Esophagus muscularis mucosa (tissue), 4 donors: ENCODE data around the gene PPARA. TPM values are rescaled to one million over a fixed set of nuclear protein-coding genes. Genes with fewer than 3 reads are reported as not detected.

Experiments
- DNase-seq: peaks from one replicate; pipeline ENCODE4 v3.0.0-alpha.2; 2017; ENCODE audit errors: extremely low spot score
- H3K27ac ChIP-seq, 4 donors: fragments of 200-600 bp; sonication (generic); replicated peaks in 1 of 4; 1 replicate in 3 of 4; 2 replicates in 1 of 4; pipeline ENCODE4 v1.5.1; 2016 to 2019; ENCODE audit warnings: mild to moderate bottlenecking in 1 of 4
- H3K27me3 ChIP-seq, 4 donors: fragments of 200-600 bp; sonication (generic); one replicate each; pipeline versions ENCODE4 v1.5.1 to v1.6.0; 2016 to 2019
- H3K36me3 ChIP-seq, 4 donors: fragments of 200-600 bp; sonication (generic); one replicate each; pipeline ENCODE4 v1.5.1; 2016 to 2019
- H3K4me1 ChIP-seq, 4 donors: fragments of 200-600 bp; sonication (generic); one replicate each; pipeline ENCODE4 v1.5.1; 2016 to 2019
- H3K4me3 ChIP-seq, 4 donors: fragments of 200-600 bp; sonication (generic); 1 replicate in 2 of 4; 2 replicates in 2 of 4; pipeline ENCODE4 v1.5.1; 2016 to 2019; ENCODE audit warnings: mild to moderate bottlenecking in 4 of 4, moderate library complexity in 1 of 4
- H3K9me3 ChIP-seq, 4 donors: fragments of 200-600 bp; sonication (generic); 1 replicate in 3 of 4; 2 replicates in 1 of 4; pipeline ENCODE4 v1.5.1; 2016 to 2019
- EP300 ChIP-seq: sonication (generic); formaldehyde crosslinking; IDR thresholded peaks from one replicate; pipeline ENCODE4 v1.6.1; 2017; ENCODE audit warnings: antibody characterized with exemption
- POLR2A ChIP-seq: fragments of 450-650 bp; IDR thresholded peaks from one replicate; pipeline ENCODE4 v1.6.1; 2017; ENCODE audit warnings: antibody characterized with exemption, moderate library complexity, mild to moderate bottlenecking, low read depth
- POLR2AphosphoS5 ChIP-seq, 2 donors: sonication (generic); formaldehyde crosslinking; IDR thresholded peaks; one replicate each; pipeline ENCODE4 v1.6.1; 2017; ENCODE audit warnings: antibody characterized with exemption in 2 of 2
- whole genome bisulfite sequencing: methylation state at CpG from one replicate; pipeline ENCODE4 v1.1.5; 2018; 5-methylcytosine and 5-hydroxymethylcytosine counted together
- intact Hi-C: fragments of 100-400 bp; cut with DNase I; formaldehyde crosslinking; loops from one replicate; pipeline ENCODE4 v1.15.1; 2023
- total RNA-seq, 4 donors: library from RNA; depleted of rRNA; stranded (reverse); fragments of >200 nt; gene quantifications; one replicate each; pipeline versions ENCODE4 v1.1.0 to v1.2.1, GENCODE V29; 2016
- TF ChIP-seq, protein P1 (sequence below), 3 experiments: fragments of 200-600 bp in 2 of 3; fragments of 450-650 bp in 1 of 3; sonication (generic) in 2 of 3; IDR thresholded peaks; one replicate each; pipeline ENCODE4 v1.5.1; 2017 to 2019; ENCODE audit warnings: antibody characterized with exemption in 3 of 3, mild to moderate bottlenecking in 2 of 3, moderate library complexity in 1 of 3

PPARA gene
- total RNA-seq, 4 donors from 2014 or later = 17.0 to 50.9 (median 26.8) TPM

DNA sequence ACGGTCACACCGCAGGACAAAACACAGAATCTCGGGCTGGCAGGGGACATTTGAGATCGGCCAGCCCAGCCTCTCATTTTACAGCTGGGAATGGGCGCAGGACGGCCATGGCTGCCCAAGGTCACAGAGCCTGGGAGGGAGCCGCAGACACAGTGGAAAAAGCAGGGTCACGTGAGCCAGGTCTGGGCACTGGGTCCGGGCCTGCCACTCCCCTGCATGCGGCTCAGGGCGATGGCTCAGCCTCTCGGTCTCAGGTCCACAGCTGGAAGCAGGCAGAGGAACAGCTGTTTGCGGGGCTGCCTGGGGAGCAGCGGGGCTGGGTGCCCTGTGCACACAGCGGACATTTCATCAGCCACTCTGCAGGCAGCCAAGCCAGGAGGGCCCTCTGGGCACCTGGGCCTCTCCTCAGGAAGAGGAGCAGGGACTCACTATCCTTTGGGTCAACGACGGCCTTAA is 10.4 kb upstream of the PPARA start:
- TF ChIP-seq, protein P1, sequence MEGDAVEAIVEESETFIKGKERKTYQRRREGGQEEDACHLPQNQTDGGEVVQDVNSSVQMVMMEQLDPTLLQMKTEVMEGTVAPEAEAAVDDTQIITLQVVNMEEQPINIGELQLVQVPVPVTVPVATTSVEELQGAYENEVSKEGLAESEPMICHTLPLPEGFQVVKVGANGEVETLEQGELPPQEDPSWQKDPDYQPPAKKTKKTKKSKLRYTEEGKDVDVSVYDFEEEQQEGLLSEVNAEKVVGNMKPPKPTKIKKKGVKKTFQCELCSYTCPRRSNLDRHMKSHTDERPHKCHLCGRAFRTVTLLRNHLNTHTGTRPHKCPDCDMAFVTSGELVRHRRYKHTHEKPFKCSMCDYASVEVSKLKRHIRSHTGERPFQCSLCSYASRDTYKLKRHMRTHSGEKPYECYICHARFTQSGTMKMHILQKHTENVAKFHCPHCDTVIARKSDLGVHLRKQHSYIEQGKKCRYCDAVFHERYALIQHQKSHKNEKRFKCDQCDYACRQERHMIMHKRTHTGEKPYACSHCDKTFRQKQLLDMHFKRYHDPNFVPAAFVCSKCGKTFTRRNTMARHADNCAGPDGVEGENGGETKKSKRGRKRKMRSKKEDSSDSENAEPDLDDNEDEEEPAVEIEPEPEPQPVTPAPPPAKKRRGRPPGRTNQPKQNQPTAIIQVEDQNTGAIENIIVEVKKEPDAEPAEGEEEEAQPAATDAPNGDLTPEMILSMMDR (IDR thresholded peaks at IDR 0.05) = no peak
- TF ChIP-seq POLR2A (no peak), EP300 (no peak), POLR2AphosphoS5 (IDR thresholded peaks at IDR 0.05) (no peak)
- intact Hi-C loops = loop anchor here (10.0 kb wide), 1 partner anchor 125 kb away; the partner anchor contains the start of genes PKDREJ and TTC38

DNA sequence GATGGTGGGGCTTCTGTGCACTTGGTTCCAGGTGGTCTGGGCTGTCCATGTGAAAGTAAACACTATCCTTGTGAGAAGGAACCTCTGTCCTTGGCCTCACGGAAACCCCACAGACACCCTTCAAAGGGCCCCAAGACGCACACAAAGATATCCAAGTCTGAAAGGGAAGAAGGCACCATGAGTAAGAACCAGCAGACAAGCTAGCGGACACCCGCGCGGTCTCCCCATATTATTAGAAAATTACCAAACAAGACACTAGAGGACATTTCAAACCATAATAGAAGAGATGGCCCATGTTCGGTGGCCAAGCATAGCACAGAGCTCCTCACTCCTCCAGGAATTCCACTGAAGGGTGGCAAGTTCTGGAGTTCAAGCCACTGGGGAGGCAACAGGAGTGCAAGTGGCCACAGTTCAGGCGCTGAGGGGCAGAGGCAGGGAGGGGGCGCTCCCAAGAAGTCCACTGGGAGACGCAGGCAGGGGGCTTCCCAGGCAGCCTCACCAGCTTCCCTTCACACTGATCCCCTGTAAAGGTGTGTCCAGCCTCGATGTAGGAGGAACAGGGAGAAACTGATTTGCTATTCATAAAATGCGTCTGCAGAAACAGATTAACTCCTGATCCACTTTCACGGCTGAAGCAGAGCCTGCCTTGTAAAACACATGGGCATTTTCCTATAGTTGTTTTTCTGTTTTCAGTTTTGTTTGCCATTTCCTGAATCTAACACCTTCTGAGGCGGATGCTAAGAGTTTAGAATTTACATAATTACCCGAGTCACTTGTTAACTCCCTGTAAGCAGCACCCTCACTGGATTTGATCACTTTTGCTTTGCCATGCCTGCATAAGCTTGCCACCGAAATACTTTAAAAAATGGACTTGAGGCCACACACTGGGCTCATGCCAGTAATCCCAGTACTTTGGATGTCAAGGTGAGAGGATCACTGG is 9.1 kb upstream of the PPARA start:
- no peak overlapping the region for H3K4me3 ChIP-seq
- TF ChIP-seq, protein P1 (IDR thresholded peaks at IDR 0.05) = no peak
- TF ChIP-seq EP300 (no peak), POLR2A (no peak)
- no peaks in the 10 kb centered on the region for H3K9me3 ChIP-seq
- intact Hi-C loops = loop anchor here (10.0 kb wide), 1 partner anchor 124 kb away; the partner anchor contains the start of genes PKDREJ and TTC38
- H3K4me1 ChIP-seq = peaks cover 9 to 13% (median 13%) of the 10 kb centered on the region in 4 donors
- no peak for DNase-seq
- no peaks in the 10 kb centered on the region for H3K36me3 ChIP-seq
- no peak overlapping the region for H3K27ac ChIP-seq
- no peaks in the 10 kb centered on the region for H3K27me3 ChIP-seq
- 86% methylated on average over 12 of the region's 16 CpGs for WGBS

More for the DNA sequence above, 10.4 kb upstream of the PPARA start:
- Histone ChIP-seq H3K4me3 (no peak overlapping the region), H3K27ac (peak overlapping the region; percentile 53 to 70 (median 68)), H3K9me3 (no peaks in the 10 kb centered on the region), H3K36me3 (no peaks in the 10 kb centered on the region), H3K27me3 (no peaks in the 10 kb centered on the region), H3K4me1 (peaks cover 9 to 13% (median 13%) of the 10 kb centered on the region in 4 donors)
- no peak for DNase-seq
- WGBS = 80% methylated on average over 16 of the region's 17 CpGs

DNA sequence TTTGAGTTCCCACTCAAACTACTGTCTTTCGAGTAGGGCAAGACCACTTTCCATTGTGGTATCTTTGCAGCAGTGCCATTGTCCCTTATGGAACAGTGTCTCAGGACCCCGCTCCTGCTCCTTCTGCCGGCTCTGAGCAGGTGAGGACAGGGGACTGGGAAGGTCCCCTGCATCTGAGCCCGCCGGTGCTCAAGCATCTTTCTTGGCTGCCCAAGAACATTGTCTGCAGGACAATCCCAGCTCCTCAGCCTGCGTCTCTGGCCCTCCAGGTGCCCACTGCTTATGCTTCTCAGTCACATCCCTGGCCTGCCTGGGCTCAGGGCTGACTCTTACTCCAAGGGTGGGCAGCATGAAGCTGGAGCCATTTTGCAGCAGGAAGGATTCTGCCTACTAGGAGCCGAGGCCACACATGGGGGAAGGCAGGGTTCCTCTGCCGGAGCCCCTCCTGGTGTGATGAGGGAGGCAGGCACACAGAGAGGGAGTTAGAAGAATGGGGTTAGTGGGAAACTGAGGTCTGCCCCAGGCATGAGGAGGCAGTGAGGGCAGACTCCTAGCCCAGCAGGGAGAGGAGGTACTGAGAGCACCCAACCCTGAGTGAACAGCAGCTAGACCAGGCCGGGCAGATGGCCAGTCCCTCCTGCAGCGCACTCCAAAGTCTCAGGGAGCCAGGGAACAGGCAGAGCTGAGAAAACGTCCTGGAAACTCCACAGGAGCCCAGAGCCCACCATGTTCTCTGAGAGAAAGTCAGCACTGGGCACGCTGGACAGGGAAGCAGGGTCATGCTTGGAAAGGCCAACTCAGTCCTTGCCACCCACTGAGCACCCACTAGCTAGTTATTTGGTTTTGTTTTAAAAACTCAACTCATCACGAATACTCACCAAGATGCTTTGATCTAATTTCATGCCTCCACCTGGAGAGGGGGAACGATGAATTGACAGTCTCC is 7.5 kb upstream of the PPARA start:
- Histone ChIP-seq H3K4me1 (peaks cover 11 to 13% (median 13%) of the 10 kb centered on the region in 4 donors), H3K27me3 (no peaks in the 10 kb centered on the region), H3K9me3 (no peaks in the 10 kb centered on the region), H3K4me3 (no peak overlapping the region), H3K27ac (no peak overlapping the region), H3K36me3 (no peaks in the 10 kb centered on the region)
- no peak for DNase-seq
- WGBS = 85% methylated on average over 13 of the region's 14 CpGs
- no peak for TF ChIP-seq POLR2AphosphoS5 (IDR thresholded peaks at IDR 0.05)
- TF ChIP-seq, protein P1 (IDR thresholded peaks at IDR 0.05) = no peak
- TF ChIP-seq EP300 = no peak
- TF ChIP-seq POLR2A = no peak
- intact Hi-C loops = loop anchor here (10.0 kb wide), 1 partner anchor 122 kb away; the partner anchor contains the start of genes PKDREJ and TTC38

DNA sequence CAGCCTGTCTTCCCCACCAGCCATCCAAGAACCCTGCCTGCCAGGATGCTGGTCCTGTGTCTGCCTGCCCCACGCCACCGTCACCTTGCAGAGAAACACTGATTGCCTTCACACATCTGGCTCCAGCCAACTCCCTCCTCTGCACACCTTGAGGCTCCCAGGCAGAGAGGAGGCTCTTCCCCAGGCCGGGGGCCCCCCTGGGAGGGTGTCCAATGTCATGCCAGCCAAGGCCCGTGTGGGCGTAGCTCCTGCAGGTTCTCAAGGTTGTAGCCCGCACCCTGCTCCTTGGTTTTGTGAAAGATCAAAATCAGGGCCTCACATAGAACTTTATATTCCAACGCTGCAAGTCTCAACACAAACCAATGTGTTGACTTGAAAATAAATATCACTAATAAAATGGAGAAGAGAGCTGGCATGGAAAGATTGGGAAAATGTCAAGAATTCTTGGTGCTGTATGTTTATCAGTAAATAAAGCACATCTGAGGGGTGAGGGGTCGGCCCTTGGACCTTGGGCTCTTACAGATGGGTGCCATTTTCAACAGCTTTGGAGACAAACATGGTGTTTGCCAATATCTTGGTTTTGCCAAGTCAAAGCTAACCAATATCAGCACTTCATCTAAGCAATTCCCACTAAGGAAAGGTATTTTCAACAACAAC is 6.7 kb upstream of the PPARA start:
- Histone ChIP-seq H3K4me3 (no peak overlapping the region), H3K27me3 (no peaks in the 10 kb centered on the region), H3K27ac (no peak overlapping the region), H3K36me3 (no peaks in the 10 kb centered on the region), H3K4me1 (peaks cover 13 to 19% (median 18%) of the 10 kb centered on the region in 4 donors), H3K9me3 (no peaks in the 10 kb centered on the region)
- DNase-seq = no peak
- TF ChIP-seq POLR2AphosphoS5 (IDR thresholded peaks at IDR 0.05) (no peak), EP300 (no peak)
- TF ChIP-seq, protein P1 (IDR thresholded peaks at IDR 0.05) = no peak
- intact Hi-C loops = loop anchor here (10.0 kb wide), 1 partner anchor 121 kb away; the partner anchor contains the start of genes PKDREJ and TTC38
- 88% methylated on average over 8 of the region's 8 CpGs for WGBS
